NCI-H2029 treated with DMSO at 0.1 percent for 48 hours (cell line): ENCODE measurements around the gene MTSS2.
"Not testable (repeated sequence)": the region's sequence is repeated elsewhere in the genome, so short reads cannot be mapped to it uniquely, and the experiment has no call there.

Source experiments
- DNase-seq: peaks from one replicate; lab custom pipeline; 2025; lab: John Stamatoyannopoulos, UW

Gene MTSS2

GRCh38 chr16:70651524-70651923 is 34.3 kb downstream of the MTSS2 start:
- DNase-seq, result no peak

- DNase-seq, result no peak
Measured at GRCh38 chr16:70650216-70650615, 35.6 kb downstream of the MTSS2 start.

DNA sequence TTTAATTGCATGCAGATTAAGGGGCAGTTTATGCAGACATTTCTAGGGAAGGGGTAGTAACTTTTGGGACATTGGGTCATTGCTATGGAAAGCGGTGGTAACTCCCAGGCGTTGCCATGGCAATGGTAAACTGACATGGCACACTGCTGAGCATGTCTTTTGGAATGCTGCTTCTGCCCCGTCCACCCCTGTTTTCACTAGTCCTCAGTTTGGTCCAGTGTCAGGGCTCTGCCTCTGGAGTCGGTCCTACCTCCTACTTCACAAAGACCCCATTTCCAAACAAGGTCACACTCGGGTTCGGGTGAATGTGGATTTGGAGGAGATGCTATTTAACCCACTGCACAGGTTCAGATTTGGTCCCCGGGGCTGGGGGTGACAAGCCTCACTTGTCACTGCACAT is 36.6 kb downstream of the MTSS2 start:
- no peak for DNase-seq

- DNase-seq, result no peak
Measured at GRCh38 chr16:70648606-70649005, 37.2 kb downstream of the MTSS2 start.

GRCh38 chr16:70647441-70648359 is 38.2 kb downstream of the MTSS2 start:
- no peak for DNase-seq

GRCh38 chr16:70646260-70647241 is 39.3 kb downstream of the MTSS2 start, which contains the start of gene IL34:
Gene IL34 (plus strand): TSS chr16:70646559. CDS start chr16:70646948, 389 bp downstream.
- no peak for DNase-seq

- no peak for DNase-seq
Measured at GRCh38 chr16:70644763-70645597, 40.9 kb downstream of the MTSS2 start.

DNA sequence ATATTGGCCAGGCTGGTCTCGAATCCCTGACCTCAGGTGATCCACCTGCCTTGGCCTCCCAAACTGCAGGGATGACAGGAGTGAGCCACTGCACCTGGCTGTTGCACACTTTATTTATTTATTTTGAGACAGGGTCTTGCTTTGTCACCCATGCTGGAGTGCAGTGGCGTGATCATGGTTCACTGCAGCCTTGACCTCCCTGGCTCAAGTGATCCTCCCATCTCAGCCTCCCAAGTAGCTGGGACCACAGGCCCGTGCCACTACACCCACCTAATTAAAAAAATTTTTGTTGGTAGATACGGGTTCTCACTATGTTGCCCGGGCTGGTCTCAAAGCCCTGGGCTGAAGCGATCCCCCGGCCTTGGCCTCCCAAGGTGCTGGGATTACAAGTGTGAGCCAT is 42.6 kb downstream of the MTSS2 start:
- not testable (repeated sequence) for DNase-seq

GRCh38 chr16:70642633-70643032 is 43.2 kb downstream of the MTSS2 start:
- DNase-seq, result no peak

DNA sequence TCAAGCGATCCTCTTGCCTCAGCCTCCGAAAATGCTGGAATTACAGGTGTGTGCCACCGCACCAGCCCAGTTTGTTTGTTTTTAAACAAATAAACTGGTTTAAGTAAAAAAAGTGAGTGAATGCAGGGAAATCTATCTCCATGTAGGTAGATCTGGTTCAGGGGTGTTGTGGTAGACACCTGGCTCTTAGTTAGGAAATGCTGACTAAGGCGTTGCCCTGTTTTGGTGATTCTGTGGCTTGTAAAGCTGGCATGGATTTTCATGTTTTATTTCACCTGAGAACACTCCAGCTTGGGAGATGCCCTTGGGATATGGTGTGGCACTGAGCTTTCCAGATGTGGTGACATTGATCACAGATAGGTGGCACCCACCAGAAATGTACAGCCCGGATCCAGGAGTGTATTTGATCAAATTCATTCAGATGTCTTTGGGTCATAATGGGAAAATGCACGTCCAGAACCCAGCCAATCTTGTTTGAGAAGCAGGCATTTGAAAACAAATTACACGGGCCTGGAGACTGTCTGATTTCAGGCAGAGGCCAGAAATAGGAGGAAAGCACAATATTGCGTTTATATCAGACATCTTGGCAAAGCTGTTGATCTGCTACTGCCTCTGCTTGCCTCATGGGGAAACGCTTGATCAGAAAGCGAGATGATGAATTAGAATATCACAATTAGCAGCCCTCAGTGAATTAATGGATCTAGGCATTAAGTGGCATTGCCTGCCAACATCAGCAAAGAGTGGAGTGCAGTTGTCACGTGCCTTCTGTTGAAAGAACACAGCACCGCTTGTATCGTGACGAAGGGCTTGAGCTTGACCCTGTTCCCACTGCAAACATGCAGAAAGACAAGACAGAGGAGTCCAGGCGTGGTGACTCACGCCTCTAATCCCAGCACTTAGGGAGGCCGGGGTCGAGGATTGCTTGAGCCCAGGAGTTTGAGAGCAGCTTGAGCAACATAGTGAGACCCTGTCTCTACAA is 46.8 kb downstream of the MTSS2 start:
- DNase-seq, result no peak
